SJCRH30 (cell line): ENCODE data around the gene ETV3L. TPM values are rescaled to one million over a fixed set of nuclear protein-coding genes. Genes with fewer than 3 reads are reported as not detected.

Experiments
- DNase-seq, 2 experiments: peaks; one replicate each; pipeline ENCODE4 v3.0.0-alpha.2; 2015 to 2020
- H3K27ac ChIP-seq: fragments of 250-450 bp; sonication (Bioruptor Pico); 2 replicates; pipeline ENCODE4 v1.5.1; 2020; ENCODE audit warnings: mild to moderate bottlenecking, moderate library complexity
- H3K27me3 ChIP-seq: fragments of 250-450 bp; sonication (Bioruptor Pico); 2 replicates; pipeline ENCODE4 v1.5.1; 2020; ENCODE audit warnings: mild to moderate bottlenecking, moderate library complexity
- H3K36me3 ChIP-seq: fragments of 250-450 bp; sonication (Bioruptor Pico); 2 replicates; pipeline ENCODE4 v1.5.1; 2020; ENCODE audit warnings: mild to moderate bottlenecking, moderate library complexity
- H3K4me1 ChIP-seq: fragments of 250-450 bp; sonication (Bioruptor Pico); 2 replicates; pipeline ENCODE4 v1.5.1; 2020; ENCODE audit warnings: mild to moderate bottlenecking, moderate library complexity
- H3K4me3 ChIP-seq: fragments of 250-450 bp; sonication (Bioruptor Pico); 2 replicates; pipeline ENCODE4 v1.5.1; 2020; ENCODE audit warnings: mild to moderate bottlenecking, moderate library complexity
- H3K9me3 ChIP-seq: fragments of 250-450 bp; sonication (Bioruptor Pico); replicated peaks from 2 replicates; pipeline ENCODE4 v1.5.1; 2020; ENCODE audit warnings: mild to moderate bottlenecking, moderate library complexity
- total RNA-seq: library from RNA; depleted of rRNA; stranded (reverse); fragments of >200 nt; shearing (Covaris generic); gene quantifications from 2 replicates; pipeline ENCODE4 v1.2.3, GENCODE V29; 2014

ETV3L gene
- total RNA-seq, 1 experiment from 2014 or later, result not detected

- H3K4me1 ChIP-seq, result no peaks in the 10 kb centered on the region
- H3K36me3 ChIP-seq, result no peaks in the 10 kb centered on the region
- H3K4me3 ChIP-seq, result no peak overlapping the region
- DNase-seq, result no peak
- no peaks in the 10 kb centered on the region for H3K9me3 ChIP-seq
- H3K27ac ChIP-seq, result no peak overlapping the region
- H3K27me3 ChIP-seq, result peaks cover 9% of the 10 kb centered on the region
Measured at GRCh38 chr1:157115851-157116736, 16.5 kb upstream of the ETV3L start.

- no peaks in the 10 kb centered on the region for H3K9me3 ChIP-seq
- H3K36me3 ChIP-seq, result no peaks in the 10 kb centered on the region
Measured at GRCh38 chr1:157115429-157115838, 15.8 kb upstream of the ETV3L start.

GRCh38 chr1:157114183-157115121 is 14.8 kb upstream of the ETV3L start:
- Histone ChIP-seq H3K27me3 (peaks cover 12% of the 10 kb centered on the region), H3K27ac (no peak overlapping the region), H3K9me3 (no peaks in the 10 kb centered on the region), H3K36me3 (no peaks in the 10 kb centered on the region), H3K4me3 (no peak overlapping the region), H3K4me1 (no peaks in the 10 kb centered on the region)
- DNase-seq, result no peak

More at GRCh38 chr1:157115429-157115838, 15.8 kb upstream of the ETV3L start:
- Histone ChIP-seq H3K4me1 (no peaks in the 10 kb centered on the region), H3K27ac (no peak overlapping the region), H3K27me3 (peaks cover 12% of the 10 kb centered on the region), H3K4me3 (no peak overlapping the region)
- no peak for DNase-seq

- no peak for DNase-seq
- Histone ChIP-seq H3K27ac (no peak overlapping the region), H3K36me3 (no peaks in the 10 kb centered on the region), H3K9me3 (no peaks in the 10 kb centered on the region), H3K4me3 (no peak overlapping the region), H3K27me3 (peaks cover 17% of the 10 kb centered on the region), H3K4me1 (no peaks in the 10 kb centered on the region)
Measured at GRCh38 chr1:157113631-157114030, 14.0 kb upstream of the ETV3L start.

- no peak overlapping the region for H3K27ac ChIP-seq
- no peaks in the 10 kb centered on the region for H3K9me3 ChIP-seq
- no peak for DNase-seq
- no peak overlapping the region for H3K4me3 ChIP-seq
- H3K36me3 ChIP-seq, result no peaks in the 10 kb centered on the region
- peaks cover 21% of the 10 kb centered on the region for H3K27me3 ChIP-seq
- H3K4me1 ChIP-seq, result no peaks in the 10 kb centered on the region
Measured at GRCh38 chr1:157113106-157113505, 13.5 kb upstream of the ETV3L start.

GRCh38 chr1:157112186-157112867 is 12.7 kb upstream of the ETV3L start:
- Histone ChIP-seq H3K4me3 (no peak overlapping the region), H3K4me1 (no peaks in the 10 kb centered on the region), H3K36me3 (no peaks in the 10 kb centered on the region), H3K27me3 (peaks cover 21% of the 10 kb centered on the region), H3K27ac (no peak overlapping the region), H3K9me3 (no peaks in the 10 kb centered on the region)
- no peak for DNase-seq

DNA sequence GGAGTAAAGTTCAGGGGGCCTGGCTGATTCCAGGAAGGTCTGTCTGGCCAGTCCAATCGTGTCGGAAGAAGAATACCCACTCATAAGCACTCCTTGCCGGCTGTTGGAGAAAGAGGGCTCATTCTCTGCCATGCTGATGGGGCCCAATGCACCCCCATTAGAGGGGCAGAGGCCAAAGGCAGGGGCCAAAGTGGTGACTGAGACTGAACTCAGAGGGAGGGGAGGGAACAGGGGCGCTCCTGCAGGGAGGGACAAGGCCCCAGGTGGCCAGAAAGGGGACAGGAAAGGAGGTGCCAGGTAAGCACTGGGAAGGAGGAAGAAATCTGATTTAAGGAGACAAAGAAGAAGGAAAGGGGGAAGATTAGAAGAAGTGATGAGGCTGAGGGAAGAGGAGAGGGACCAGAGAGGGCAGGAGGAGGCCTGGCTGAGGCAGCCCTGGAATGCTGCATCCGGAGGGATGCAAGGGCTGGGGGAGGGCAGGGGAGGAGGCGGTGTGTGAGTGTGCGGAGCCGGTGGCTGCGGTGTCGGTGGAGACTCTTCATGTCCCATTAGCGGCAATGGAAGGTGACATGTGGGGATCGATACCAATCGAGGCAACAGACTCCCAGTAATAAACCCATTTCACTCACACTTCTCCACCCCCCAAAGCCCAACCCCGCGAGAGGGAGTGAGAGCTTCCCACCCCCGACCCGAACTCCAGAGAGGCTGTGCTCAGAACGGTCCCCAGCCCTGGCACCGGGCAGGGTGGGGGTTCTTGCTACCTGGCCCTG is 12.0 kb upstream of the ETV3L start:
- Histone ChIP-seq H3K27me3 (peaks cover 21% of the 10 kb centered on the region), H3K4me3 (no peak overlapping the region), H3K36me3 (no peaks in the 10 kb centered on the region), H3K4me1 (no peaks in the 10 kb centered on the region), H3K27ac (no peak overlapping the region), H3K9me3 (no peaks in the 10 kb centered on the region)
- no peak for DNase-seq

DNA sequence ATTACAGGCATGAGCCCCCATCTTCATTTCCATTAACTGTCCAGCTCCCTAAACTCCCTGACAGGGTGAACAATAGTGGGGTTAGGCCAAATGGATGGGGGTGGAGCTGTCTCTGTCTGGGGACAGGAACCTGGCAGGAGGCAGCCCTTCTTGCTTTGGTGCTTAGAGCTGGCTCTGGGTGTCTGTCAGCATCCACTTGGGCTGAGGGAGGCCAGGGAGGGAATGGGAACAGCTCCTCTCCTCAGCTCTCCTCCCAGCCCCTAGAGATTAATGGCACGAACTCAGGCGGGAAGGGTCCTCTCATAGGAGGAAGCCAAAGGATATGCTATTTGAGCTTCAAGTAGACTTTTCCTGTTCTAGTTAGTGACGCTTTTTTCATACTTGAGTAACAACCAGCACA is 11.1 kb upstream of the ETV3L start:
- no peak overlapping the region for H3K4me3 ChIP-seq
- H3K4me1 ChIP-seq, result no peaks in the 10 kb centered on the region
- H3K36me3 ChIP-seq, result no peaks in the 10 kb centered on the region
- H3K27ac ChIP-seq, result no peak overlapping the region
- peaks cover 24% of the 10 kb centered on the region for H3K27me3 ChIP-seq
- no peak for DNase-seq
- H3K9me3 ChIP-seq, result no peaks in the 10 kb centered on the region

GRCh38 chr1:157110003-157110402 is 10.4 kb upstream of the ETV3L start:
- DNase-seq, result no peak
- H3K4me1 ChIP-seq, result no peaks in the 10 kb centered on the region
- no peak overlapping the region for H3K27ac ChIP-seq
- H3K9me3 ChIP-seq, result no peaks in the 10 kb centered on the region
- no peaks in the 10 kb centered on the region for H3K36me3 ChIP-seq
- H3K27me3 ChIP-seq, result peaks cover 24% of the 10 kb centered on the region
- H3K4me3 ChIP-seq, result no peak overlapping the region

DNA sequence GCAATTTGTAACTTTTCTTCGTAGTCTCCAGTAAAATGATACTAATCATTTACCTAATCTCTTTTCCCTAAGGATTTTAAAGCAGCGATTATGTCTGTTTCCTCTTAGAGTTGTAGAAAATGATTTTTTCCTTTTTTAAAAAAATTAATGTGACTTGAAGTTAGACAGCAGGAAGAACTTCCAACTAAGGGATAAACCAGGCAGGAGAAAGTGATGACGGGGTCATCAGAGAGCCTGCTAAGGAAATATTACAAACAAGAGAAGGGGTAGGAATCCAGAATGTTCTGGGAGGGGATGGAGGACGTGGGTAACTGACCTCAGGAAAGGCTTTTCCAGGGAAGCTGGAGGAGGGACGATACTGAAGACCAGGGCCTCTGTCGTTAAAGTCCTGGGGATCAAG is 8.8 kb upstream of the ETV3L start:
- no peaks in the 10 kb centered on the region for H3K9me3 ChIP-seq
- H3K4me3 ChIP-seq, result no peak overlapping the region
- H3K27me3 ChIP-seq, result peaks cover 23% of the 10 kb centered on the region
- H3K27ac ChIP-seq, result no peak overlapping the region
- H3K36me3 ChIP-seq, result no peaks in the 10 kb centered on the region
- H3K4me1 ChIP-seq, result no peaks in the 10 kb centered on the region
- no peak for DNase-seq

- no peak overlapping the region for H3K27ac ChIP-seq
- DNase-seq, result no peak
- no peaks in the 10 kb centered on the region for H3K9me3 ChIP-seq
- H3K4me1 ChIP-seq, result no peaks in the 10 kb centered on the region
- H3K4me3 ChIP-seq, result no peak overlapping the region
- peaks cover 20% of the 10 kb centered on the region; the same call in 1 of the 2 replicates for H3K27me3 ChIP-seq
- no peaks in the 10 kb centered on the region for H3K36me3 ChIP-seq
Measured at GRCh38 chr1:157107702-157108101, 8.1 kb upstream of the ETV3L start.

GRCh38 chr1:157106813-157107189 is 7.2 kb upstream of the ETV3L start:
- Histone ChIP-seq H3K9me3 (no peaks in the 10 kb centered on the region), H3K27ac (no peak overlapping the region), H3K36me3 (no peaks in the 10 kb centered on the region), H3K27me3 (peaks cover 20% of the 10 kb centered on the region; the same call in 1 of the 2 replicates), H3K4me1 (no peaks in the 10 kb centered on the region), H3K4me3 (no peak overlapping the region)
- DNase-seq, result no peak

- Histone ChIP-seq H3K27me3 (peaks cover 16% of the 10 kb centered on the region; the same call in 1 of the 2 replicates), H3K27ac (no peak overlapping the region), H3K36me3 (no peaks in the 10 kb centered on the region), H3K9me3 (no peaks in the 10 kb centered on the region), H3K4me3 (no peak overlapping the region), H3K4me1 (no peaks in the 10 kb centered on the region)
- DNase-seq, result peak; percentile 33 to 42
Measured at GRCh38 chr1:157105988-157106812, 6.6 kb upstream of the ETV3L start.
